CD14-positive monocyte (primary cell): ENCODE measurements around the gene FIGN. TPM values are rescaled to one million over a fixed set of nuclear protein-coding genes. Genes with fewer than 3 reads are reported as not detected.

Experiments
- DNase-seq, 3 donors: peaks; one replicate each; pipeline ENCODE4 v3.0.0-alpha.2; 2011 to 2022
- H2AFZ ChIP-seq: 2 replicates; pipeline ENCODE4 v1.6.0; 2012; ENCODE audit warnings: mild to moderate bottlenecking, low read depth, low read length, inconsistent platforms; ENCODE audit not compliant: insufficient read depth, poor library complexity, severe bottlenecking
- H3K27ac ChIP-seq, 2 donors: 1 replicate in 1 of 2; 2 replicates in 1 of 2; pipeline ENCODE4 v1.5.1; 2012 to 2013; ENCODE audit warnings: low read length in 2 of 2, control low read depth in 1 of 2, inconsistent platforms in 1 of 2, low read depth in 1 of 2, mild to moderate bottlenecking in 1 of 2
- H3K27me3 ChIP-seq, 2 donors: one replicate each; pipeline versions ENCODE4 v1.6.0 to v1.6.1; 2011 to 2013; ENCODE audit warnings: low read length in 2 of 2; ENCODE audit not compliant: control insufficient read depth in 2 of 2, insufficient read depth in 2 of 2
- H3K36me3 ChIP-seq, 2 donors: replicated peaks in 1 of 2; 1 replicate in 1 of 2; 2 replicates in 1 of 2; pipeline versions ENCODE4 v1.5.1 to v1.6.1; 2012 to 2013; ENCODE audit warnings: low read length in 2 of 2, control low read depth in 1 of 2, inconsistent platforms in 1 of 2, mild to moderate bottlenecking in 1 of 2; ENCODE audit not compliant: insufficient read depth in 2 of 2, control insufficient read depth in 1 of 2
- H3K4me1 ChIP-seq, 2 donors: 1 replicate in 1 of 2; 2 replicates in 1 of 2; pipeline versions ENCODE4 v1.5.1 to v1.6.1; 2012 to 2013; ENCODE audit warnings: low read length in 2 of 2, control low read depth in 1 of 2, inconsistent platforms in 1 of 2, mild to moderate bottlenecking in 1 of 2, moderate library complexity in 1 of 2; ENCODE audit not compliant: insufficient read depth in 2 of 2, control insufficient read depth in 1 of 2
- H3K4me2 ChIP-seq: replicated peaks from 2 replicates; pipeline ENCODE3; 2012; ENCODE audit warnings: low read length, moderate library complexity, mild to moderate bottlenecking; ENCODE audit not compliant: poor library complexity, severe bottlenecking; ENCODE audit errors: extremely low read depth
- H3K4me3 ChIP-seq, 3 experiments: fragments of 200-600 bp in 1 of 3; sonication (generic) in 1 of 3; replicated peaks in 1 of 3; 1 replicate in 2 of 3; 2 replicates in 1 of 3; pipeline ENCODE4 v1.5.1; 2011 to 2013; ENCODE audit warnings: low read length in 3 of 3, mild to moderate bottlenecking in 3 of 3, control low read depth in 2 of 3, low read depth in 2 of 3, inconsistent platforms in 1 of 3, moderate library complexity in 1 of 3
- H3K79me2 ChIP-seq: 2 replicates; pipeline ENCODE4 v1.6.0; 2012; ENCODE audit warnings: mild to moderate bottlenecking, control low read depth, inconsistent platforms, low read length, moderate library complexity; ENCODE audit not compliant: insufficient read depth
- H3K9ac ChIP-seq: 2 replicates; pipeline ENCODE4 v1.6.0; 2017; ENCODE audit warnings: low read length, mild to moderate bottlenecking; ENCODE audit not compliant: insufficient read depth, poor library complexity, severe bottlenecking
- H3K9me3 ChIP-seq, 2 donors: replicated peaks in 1 of 2; 1 replicate in 1 of 2; 2 replicates in 1 of 2; pipeline versions ENCODE4 v1.5.1 to v1.6.1; 2012 to 2013; ENCODE audit warnings: low read length in 2 of 2, control low read depth in 1 of 2; ENCODE audit not compliant: control insufficient read depth in 1 of 2, insufficient read depth in 1 of 2
- H4K20me1 ChIP-seq: 2 replicates; pipeline ENCODE4 v1.6.0; 2012; ENCODE audit warnings: mild to moderate bottlenecking, low read length, control low read depth, moderate library complexity; ENCODE audit not compliant: insufficient read depth
- H3K27ac Mint-ChIP-seq, 7 donors: one replicate each; pipeline ENCODE4 v1.8.0; 2020; ENCODE audit warnings: mild to moderate bottlenecking in 7 of 7, mixed read lengths in 7 of 7, moderate library complexity in 6 of 7, inconsistent platforms in 2 of 7
- H3K27me3 Mint-ChIP-seq, 3 donors: one replicate each; pipeline ENCODE4 v1.8.0; 2021 to 2022; ENCODE audit warnings: low read depth in 3 of 3, mild to moderate bottlenecking in 3 of 3, mixed read lengths in 3 of 3, moderate library complexity in 3 of 3, inconsistent platforms in 1 of 3
- H3K36me3 Mint-ChIP-seq, 2 donors: one replicate each; pipeline ENCODE4 v1.8.0; 2020; ENCODE audit warnings: mixed read lengths in 2 of 2, inconsistent platforms in 1 of 2, mild to moderate bottlenecking in 1 of 2
- H3K4me1 Mint-ChIP-seq: one replicate; pipeline ENCODE4 v1.8.0; 2020; ENCODE audit warnings: mild to moderate bottlenecking, mixed read lengths
- H3K4me3 Mint-ChIP-seq, 2 donors: one replicate each; pipeline ENCODE4 v1.8.0; 2020; ENCODE audit warnings: mild to moderate bottlenecking in 2 of 2, mixed read lengths in 2 of 2, moderate library complexity in 1 of 2
- H3K9me3 Mint-ChIP-seq, 7 donors: one replicate each; pipeline ENCODE4 v1.8.0; 2020 to 2022; ENCODE audit warnings: mixed read lengths in 7 of 7, mild to moderate bottlenecking in 6 of 7, moderate library complexity in 6 of 7, inconsistent platforms in 2 of 7
- CTCF ChIP-seq: fragments of 200-600 bp; IDR thresholded peaks from one replicate; pipeline ENCODE4 v1.8.0; 2022; ENCODE audit warnings: antibody characterized with exemption, mild to moderate bottlenecking
- WGBS: methylation state at CpG from one replicate; pipeline ENCODE4 v1.1.5; 2013; ENCODE audit warnings: missing lambda C conversion rate; ENCODE audit not compliant: insufficient coverage; 5-methylcytosine and 5-hydroxymethylcytosine counted together
- intact Hi-C, 2 donors: fragments of 100-400 bp; cut with micrococcal nuclease; formaldehyde crosslinking; loops; one replicate each; pipeline versions ENCODE4 v1.15.0 to v1.15.1; 2023
- polyA plus RNA-seq, 3 donors: library from polyadenylated mRNA; depleted of rRNA in 1 of 3; unstranded in 2 of 3; stranded (reverse) in 1 of 3; fragments of 300-500 nt in 2 of 3; fragments of >200 nt in 1 of 3; fragmentation: Illumina TruSeq in 2 of 3; gene quantifications; 1 replicate in 2 of 3; 2 replicates in 1 of 3; pipeline ENCODE4 v1.2.3, GENCODE V29; 2012 to 2021

Gene FIGN
- polyA plus RNA-seq, 3 donors, result not detected

- WGBS, result 100% methylated on average over 1 of the region's 6 CpGs
- H3K79me2 ChIP-seq, result no peaks in the 10 kb centered on the region
- no peak overlapping the region for H3K27ac ChIP-seq
- H3K4me1 Mint-ChIP-seq, result no peaks in the 10 kb centered on the region
- H3K27me3 Mint-ChIP-seq, result no peaks in the 10 kb centered on the region
- H3K27ac Mint-ChIP-seq, result no peak overlapping the region
- no peaks in the 10 kb centered on the region for H3K4me1 ChIP-seq
- H3K4me3 Mint-ChIP-seq, result no peak overlapping the region
- H3K4me3 ChIP-seq, result no peak overlapping the region
- no peak overlapping the region for H2AFZ ChIP-seq
- no peak overlapping the region for H3K9ac ChIP-seq
- no peak for TF ChIP-seq CTCF
- peaks cover 0 to 5% (median 1%) of the 10 kb centered on the region in 7 donors for H3K9me3 Mint-ChIP-seq
- no peaks in the 10 kb centered on the region for H3K36me3 ChIP-seq
- no peaks in the 10 kb centered on the region for H3K27me3 ChIP-seq
- no peaks in the 10 kb centered on the region for H3K36me3 Mint-ChIP-seq
- DNase-seq, result no peak
- H3K9me3 ChIP-seq, result no peaks in the 10 kb centered on the region
- no peaks in the 10 kb centered on the region for H4K20me1 ChIP-seq
- intact Hi-C loops, result no loop called here
- H3K4me2 ChIP-seq, result no peak overlapping the region
These were observed 95.1 kb downstream of the FIGN start for GRCh38 chr2:163640542-163641193.

- TF ChIP-seq CTCF, result no peak
- no peak overlapping the region for H3K9ac ChIP-seq
- 93% methylated on average over 2 of the region's 6 CpGs for WGBS
- no peak overlapping the region for H3K4me3 ChIP-seq
- H3K36me3 ChIP-seq, result no peaks in the 10 kb centered on the region
- Mint-ChIP-seq H3K27me3 (no peaks in the 10 kb centered on the region), H3K4me3 (no peak overlapping the region), H3K9me3 (peaks cover 0 to 4% (median 0%) of the 10 kb centered on the region in 7 donors), H3K27ac (no peak overlapping the region), H3K36me3 (no peaks in the 10 kb centered on the region), H3K4me1 (no peaks in the 10 kb centered on the region)
- no peak overlapping the region for H3K4me2 ChIP-seq
- H3K9me3 ChIP-seq, result no peaks in the 10 kb centered on the region
- intact Hi-C loops, result no loop called here
- H4K20me1 ChIP-seq, result no peaks in the 10 kb centered on the region
- DNase-seq, result no peak
- no peaks in the 10 kb centered on the region for H3K27me3 ChIP-seq
- H3K79me2 ChIP-seq, result no peaks in the 10 kb centered on the region
- H2AFZ ChIP-seq, result no peak overlapping the region
- no peaks in the 10 kb centered on the region for H3K4me1 ChIP-seq
- no peak overlapping the region for H3K27ac ChIP-seq
These were observed 97.9 kb downstream of the FIGN start for GRCh38 chr2:163637871-163638270.
